ENCODE results near the gene MLEC. TPM values are rescaled to one million over a fixed set of nuclear protein-coding genes. Genes with fewer than 3 reads are reported as not detected.

MLEC gene
- total and polyA plus RNA-seq, 9 of the 15 experiments (the other 6 are each of a cell fraction or from before 2014, with no cell fraction given), result 18.5 to 108 (median 57.8) TPM

- TF ChIP-seq NR2F6 (CRISPR knock-in tag; IDR thresholded peaks at IDR 0.05) (no peak), STAG1 (CRISPR knock-in tag; IDR thresholded peaks at IDR 0.05; ENCODE audit: borderline replicate concordance) (no peak), POLR3G (IDR thresholded peaks at IDR 0.05; ENCODE audit: extremely low read depth, insufficient read length, insufficient replicate concordance) (no peak), HNRNPK (IDR thresholded peaks at IDR 0.05; ENCODE audit: low read depth, low read length, poor library complexity, severe bottlenecking) (no peak), RNF219 (CRISPR knock-in tag; IDR thresholded peaks at IDR 0.05) (no peak), ZNF146 (CRISPR knock-in tag; IDR thresholded peaks at IDR 0.05; ENCODE audit: unreplicated experiment) (no peak)
Observed at GRCh38 chr12:120702637-120703036, 15.7 kb downstream of the MLEC start (continued).

GRCh38 chr12:120703311-120703942 is 16.5 kb downstream of the MLEC start:
- Histone ChIP-seq H3K9ac (ENCODE audit: insufficient read depth in 1 of 2, low read depth in 2 of 2, low read length in 2 of 2) (no peak overlapping the region), H3K9me3 (replicated peaks; ENCODE audit: control insufficient read depth, insufficient read depth, low read depth, low read length) (no peaks in the 10 kb centered on the region), H3K9me1 (ENCODE audit: control insufficient read depth, insufficient read depth, low read length) (no peaks in the 10 kb centered on the region), H4K20me1 (replicated peaks; ENCODE audit: control insufficient read depth, insufficient read depth, low read length) (no peaks in the 10 kb centered on the region), H3K27me3 (ENCODE audit: control insufficient read depth in 2 of 2, insufficient read depth in 2 of 2, low read length in 2 of 2) (no peaks in the 10 kb centered on the region), H3K4me1 (replicated peaks in 1 of 2; ENCODE audit: control insufficient read depth in 2 of 2, insufficient read depth in 2 of 2, low read length in 2 of 2) (no peaks in the 10 kb centered on the region), H3K79me2 (ENCODE audit: control insufficient read depth, insufficient read depth, low read length) (no peaks in the 10 kb centered on the region), H2AFZ (ENCODE audit: low read depth, low read length) (no peak overlapping the region), H3K4me2 (ENCODE audit: insufficient read depth, low read length) (no peak overlapping the region), H3K27ac (ENCODE audit: extremely low read depth, low read depth, low read length) (no peak overlapping the region), H3K36me3 (ENCODE audit: control insufficient read depth, insufficient read depth, low read length) (peaks cover 55% of the 10 kb centered on the region), H3K4me3 (no peak overlapping the region)
- no peak for ATAC-seq
- no peak for FAIRE-seq
- POLR2A ChIA-PET, result interaction anchor here (0.8 to 2.5 kb wide), 3 partner anchors 14 to 386 kb away, joined by 3 to 10 read pairs (median 3); no protein-coding TSS in a partner anchor
- DNase-seq (ENCODE audit: extremely low read depth in 1 of 4, low spot score in 3 of 4), result no peak
- WGBS (ENCODE audit: insufficient coverage, low coverage, missing lambda C conversion rate), result 92% methylated on average over 11 of the region's 11 CpGs
- intact Hi-C loops (cut with micrococcal nuclease), result no loop called here
- BruUV-seq (replicated peaks), result no TSS peak
- in situ Hi-C loops (cut with MboI), result no loop called here
- CTCF ChIA-PET (ENCODE audit: low intra/inter-chr PET ratio), result interaction anchor here (0.6 kb wide), 1 partner anchor 68 kb away, joined by 3 read pairs; no protein-coding TSS in a partner anchor
- no peak for TF ChIP-seq NFRKB (IDR thresholded peaks at IDR 0.05; ENCODE audit: low read depth)
- no peak for TF ChIP-seq NR4A1 (CRISPR knock-in tag; IDR thresholded peaks at IDR 0.05)
- no peak for TF ChIP-seq NR4A1 (tag; IDR thresholded peaks at IDR 0.05)
- no peak for TF ChIP-seq REST (IDR thresholded peaks at IDR 0.05; ENCODE audit: borderline replicate concordance)
- TF ChIP-seq REST (CRISPR knock-in tag; IDR thresholded peaks at IDR 0.05; ENCODE audit: low read depth), result no peak
- no peak for TF ChIP-seq RFX1 (IDR thresholded peaks at IDR 0.05)
